ENCODE results near the gene FNIP2. TPM values are rescaled to one million over a fixed set of nuclear protein-coding genes. Genes with fewer than 3 reads are reported as not detected.

FNIP2 gene
- total and polyA plus RNA-seq, 2 donors (not counting 1 experiment from before 2014, with no cell fraction given) = 0.03 to 0.17 TPM

DNA sequence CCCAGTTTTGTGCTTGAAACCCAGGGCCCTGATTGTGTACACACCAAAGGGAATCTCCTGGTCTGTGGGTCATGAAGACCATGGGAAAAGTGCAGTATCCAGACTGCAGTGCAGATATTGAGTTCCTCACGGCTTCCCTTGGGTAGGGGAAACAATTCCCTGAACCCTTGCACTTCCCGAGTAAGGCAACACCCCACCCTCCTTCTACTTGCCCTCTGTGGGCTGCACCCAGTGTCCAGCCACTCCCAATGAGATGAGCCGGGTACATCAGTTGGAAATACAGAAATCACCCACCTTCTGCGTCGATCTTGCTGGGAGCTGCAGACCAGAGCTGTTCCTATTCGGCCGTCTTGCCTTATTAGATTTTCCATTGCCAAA, 134.2 kb downstream of the FNIP2 start:
- peaks cover 18% of the 10 kb centered on the region for H3K27me3 Mint-ChIP-seq
- no peaks in the 10 kb centered on the region for H3K79me2 ChIP-seq (ENCODE audit: control insufficient read depth, insufficient read depth, low read length)
- H3K36me3 ChIP-seq (replicated peaks in 1 of 2; ENCODE audit: control extremely low read depth in 1 of 2, control insufficient read depth in 1 of 2, extremely low read depth in 1 of 2, insufficient read depth in 2 of 2, low read length in 1 of 2) = no peaks in the 10 kb centered on the region
- TF ChIP-seq, protein P1, sequence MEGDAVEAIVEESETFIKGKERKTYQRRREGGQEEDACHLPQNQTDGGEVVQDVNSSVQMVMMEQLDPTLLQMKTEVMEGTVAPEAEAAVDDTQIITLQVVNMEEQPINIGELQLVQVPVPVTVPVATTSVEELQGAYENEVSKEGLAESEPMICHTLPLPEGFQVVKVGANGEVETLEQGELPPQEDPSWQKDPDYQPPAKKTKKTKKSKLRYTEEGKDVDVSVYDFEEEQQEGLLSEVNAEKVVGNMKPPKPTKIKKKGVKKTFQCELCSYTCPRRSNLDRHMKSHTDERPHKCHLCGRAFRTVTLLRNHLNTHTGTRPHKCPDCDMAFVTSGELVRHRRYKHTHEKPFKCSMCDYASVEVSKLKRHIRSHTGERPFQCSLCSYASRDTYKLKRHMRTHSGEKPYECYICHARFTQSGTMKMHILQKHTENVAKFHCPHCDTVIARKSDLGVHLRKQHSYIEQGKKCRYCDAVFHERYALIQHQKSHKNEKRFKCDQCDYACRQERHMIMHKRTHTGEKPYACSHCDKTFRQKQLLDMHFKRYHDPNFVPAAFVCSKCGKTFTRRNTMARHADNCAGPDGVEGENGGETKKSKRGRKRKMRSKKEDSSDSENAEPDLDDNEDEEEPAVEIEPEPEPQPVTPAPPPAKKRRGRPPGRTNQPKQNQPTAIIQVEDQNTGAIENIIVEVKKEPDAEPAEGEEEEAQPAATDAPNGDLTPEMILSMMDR (IDR thresholded peaks at IDR 0.05) = no peak
- no peak for TF ChIP-seq EZH2 (IDR thresholded peaks at IDR 0.05; ENCODE audit: borderline replicate concordance, insufficient read depth, low read depth, low read length, poor library complexity, severe bottlenecking)
- intact Hi-C loops (cut with micrococcal nuclease) = no loop called here
- CTCF ChIA-PET = no interaction called here
- H4K20me1 ChIP-seq (ENCODE audit: control insufficient read depth, insufficient read depth, low read length, poor library complexity, severe bottlenecking) = no peaks in the 10 kb centered on the region
- H3K27ac Mint-ChIP-seq = no peak overlapping the region
- peaks cover 0 to 4% (median 0%) of the 10 kb centered on the region in 4 experiments for H3K27me3 ChIP-seq (replicated peaks in 1 of 4; ENCODE audit: control extremely low read depth in 1 of 4, control insufficient read depth in 3 of 4, insufficient read depth in 4 of 4, low read length in 3 of 4)
- no peak overlapping the region for H3K4me3 ChIP-seq (ENCODE audit: control extremely low read depth in 1 of 5, extremely low read depth in 1 of 5, insufficient read depth in 1 of 5, low read depth in 2 of 5, low read length in 4 of 5)
- ATAC-seq (ENCODE audit: low read depth) = no peak
- no peaks in the 10 kb centered on the region for H3K9me3 Mint-ChIP-seq (ENCODE audit: insufficient read depth)
- H3K4me2 ChIP-seq (replicated peaks; ENCODE audit: low read depth, low read length, poor library complexity, severe bottlenecking) = no peak overlapping the region
- POLR2A ChIA-PET = no interaction called here
- peaks cover 0 to 1% (median 0%) of the 10 kb centered on the region in 3 donors for H3K9me3 ChIP-seq (ENCODE audit: control extremely low read depth in 1 of 3, control insufficient read depth in 2 of 3, insufficient read depth in 1 of 3, low read length in 2 of 3)
- WGBS (ENCODE audit: insufficient coverage) = 98% methylated on average over 6 of the region's 7 CpGs
- no peak overlapping the region for H2AFZ ChIP-seq (ENCODE audit: insufficient read depth, low read depth, low read length, poor library complexity, severe bottlenecking)
- H3K4me3 Mint-ChIP-seq = no peak overlapping the region
- DNase-seq = no peak
- peaks cover 6% of the 10 kb centered on the region for H3K4me1 Mint-ChIP-seq
- H3K27ac ChIP-seq (ENCODE audit: low read length in 2 of 2) = no peak overlapping the region
- H3K4me1 ChIP-seq (ENCODE audit: control insufficient read depth in 2 of 2, insufficient read depth in 2 of 2, low read length in 2 of 2) = no peaks in the 10 kb centered on the region
- H3K9ac ChIP-seq (ENCODE audit: low read length) = no peak overlapping the region

DNA sequence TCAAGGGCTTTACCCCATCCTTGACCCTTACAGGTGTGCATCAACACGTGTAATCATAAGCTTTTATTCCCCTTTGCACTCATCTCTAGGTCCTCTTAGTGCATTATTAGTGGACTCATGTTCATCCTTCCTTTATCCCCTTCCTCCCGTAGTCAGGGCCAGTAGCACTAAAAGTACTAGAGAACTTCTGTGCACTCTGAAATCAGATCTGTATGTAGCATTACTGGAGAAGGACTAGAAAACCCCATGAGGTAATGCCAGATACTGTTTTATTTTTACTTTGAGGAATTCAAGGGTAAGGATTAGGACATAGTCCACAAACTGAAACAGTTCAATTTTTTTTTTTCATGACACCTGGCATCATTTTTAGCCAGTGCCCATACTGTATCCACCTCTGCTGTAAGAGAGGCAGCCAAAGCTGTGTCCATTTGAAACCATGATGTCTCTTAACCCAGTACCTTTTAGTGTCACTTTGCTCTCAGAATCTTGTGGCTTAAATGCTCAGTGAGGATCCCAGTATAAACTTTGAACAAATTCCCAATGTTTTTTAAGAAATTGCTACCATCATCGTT, 134.7 kb downstream of the FNIP2 start:
- H3K27me3 Mint-ChIP-seq = peaks cover 18% of the 10 kb centered on the region
- H3K27me3 ChIP-seq (replicated peaks in 1 of 4; ENCODE audit: control extremely low read depth in 1 of 4, control insufficient read depth in 3 of 4, insufficient read depth in 4 of 4, low read length in 3 of 4) = peaks cover 0 to 4% (median 0%) of the 10 kb centered on the region in 4 experiments
- no peaks in the 10 kb centered on the region for H3K9me3 Mint-ChIP-seq (ENCODE audit: insufficient read depth)
- no peaks in the 10 kb centered on the region for H4K20me1 ChIP-seq (ENCODE audit: control insufficient read depth, insufficient read depth, low read length, poor library complexity, severe bottlenecking)
- no peak overlapping the region for H3K4me3 ChIP-seq (ENCODE audit: control extremely low read depth in 1 of 5, extremely low read depth in 1 of 5, insufficient read depth in 1 of 5, low read depth in 2 of 5, low read length in 4 of 5)
- peaks cover 0 to under 1% (median 0%) of the 10 kb centered on the region in 3 donors for H3K9me3 ChIP-seq (ENCODE audit: control extremely low read depth in 1 of 3, control insufficient read depth in 2 of 3, insufficient read depth in 1 of 3, low read length in 2 of 3)
- H3K4me1 Mint-ChIP-seq = peaks cover 6% of the 10 kb centered on the region
- DNase-seq (no peak), ATAC-seq (ENCODE audit: low read depth) (no peak)
- no peak overlapping the region for H3K4me2 ChIP-seq (replicated peaks; ENCODE audit: low read depth, low read length, poor library complexity, severe bottlenecking)
- WGBS (ENCODE audit: insufficient coverage) = no CpG with 5 or more reads among the region's 3 CpGs
- no peaks in the 10 kb centered on the region for H3K79me2 ChIP-seq (ENCODE audit: control insufficient read depth, insufficient read depth, low read length)
- H3K27ac ChIP-seq (ENCODE audit: low read length in 2 of 2) = no peak overlapping the region
- H3K4me1 ChIP-seq (ENCODE audit: control insufficient read depth in 2 of 2, insufficient read depth in 2 of 2, low read length in 2 of 2) = no peaks in the 10 kb centered on the region
- no peak overlapping the region for H3K4me3 Mint-ChIP-seq
- no peak overlapping the region for H3K9ac ChIP-seq (ENCODE audit: low read length)
- no peaks in the 10 kb centered on the region for H3K36me3 ChIP-seq (replicated peaks in 1 of 2; ENCODE audit: control extremely low read depth in 1 of 2, control insufficient read depth in 1 of 2, extremely low read depth in 1 of 2, insufficient read depth in 2 of 2, low read length in 1 of 2)
- TF ChIP-seq, protein P1 (IDR thresholded peaks at IDR 0.05) = no peak
- TF ChIP-seq EZH2 (IDR thresholded peaks at IDR 0.05; ENCODE audit: borderline replicate concordance, insufficient read depth, low read depth, low read length, poor library complexity, severe bottlenecking) = no peak
- POLR2A ChIA-PET = no interaction called here
- CTCF ChIA-PET = no interaction called here
- H2AFZ ChIP-seq (ENCODE audit: insufficient read depth, low read depth, low read length, poor library complexity, severe bottlenecking) = no peak overlapping the region
- intact Hi-C loops (cut with micrococcal nuclease) = no loop called here
- H3K27ac Mint-ChIP-seq = no peak overlapping the region
